ENCODE results near the gene KLHDC9. TPM values are rescaled to one million over a fixed set of nuclear protein-coding genes. Genes with fewer than 3 reads are reported as not detected.

The KLHDC9 gene
- total RNA-seq, 1 donor from 2014 or later, result 0.86 TPM

GRCh38 chr1:161074676-161075368 is 23.3 kb upstream of the KLHDC9 start:
- DNase-seq (ENCODE audit: low read depth, low spot score), result no peak

- DNase-seq (ENCODE audit: low read depth, low spot score), result no peak
These were observed 21.8 kb upstream of the KLHDC9 start for GRCh38 chr1:161076410-161076809.

- DNase-seq (ENCODE audit: low read depth, low spot score), result no peak
These were observed 20.7 kb upstream of the KLHDC9 start for GRCh38 chr1:161077426-161077825.

- no peak for DNase-seq (ENCODE audit: low read depth, low spot score)
These were observed 18.6 kb upstream of the KLHDC9 start for GRCh38 chr1:161079436-161080110.

- DNase-seq (ENCODE audit: low read depth, low spot score), result no peak
These were observed 17.4 kb upstream of the KLHDC9 start for GRCh38 chr1:161080441-161081405.

GRCh38 chr1:161081519-161081918 is 16.6 kb upstream of the KLHDC9 start:
- no peak for DNase-seq (ENCODE audit: low read depth, low spot score)

- DNase-seq (ENCODE audit: low read depth, low spot score), result no peak
These were observed 15.7 kb upstream of the KLHDC9 start for GRCh38 chr1:161082483-161082882.

- DNase-seq (ENCODE audit: low read depth, low spot score), result no peak
These were observed 15.0 kb upstream of the KLHDC9 start for GRCh38 chr1:161082996-161083747.

GRCh38 chr1:161083748-161084596 is 14.2 kb upstream of the KLHDC9 start:
- DNase-seq (ENCODE audit: low read depth, low spot score), result no peak

GRCh38 chr1:161084597-161084988 is 13.6 kb upstream of the KLHDC9 start:
- DNase-seq (ENCODE audit: low read depth, low spot score), result no peak

GRCh38 chr1:161085165-161085564 is 13.0 kb upstream of the KLHDC9 start:
- no peak for DNase-seq (ENCODE audit: low read depth, low spot score)

- no peak for DNase-seq (ENCODE audit: low read depth, low spot score)
These were observed 11.7 kb upstream of the KLHDC9 start for GRCh38 chr1:161086457-161086856.

GRCh38 chr1:161088587-161089110 is 9.5 kb upstream of the KLHDC9 start:
- DNase-seq (ENCODE audit: low read depth, low spot score), result no peak

- DNase-seq (ENCODE audit: low read depth, low spot score), result no peak
These were observed 8.8 kb upstream of the KLHDC9 start, which contains the start of gene NECTIN4 for GRCh38 chr1:161089251-161089924. NECTIN4 (minus strand) TSS chr1:161089558; CDS start chr1:161089296, 262 bp downstream.

GRCh38 chr1:161089938-161090337 is 8.2 kb upstream of the KLHDC9 start:
- no peak for DNase-seq (ENCODE audit: low read depth, low spot score)

- DNase-seq (ENCODE audit: low read depth, low spot score), result no peak
These were observed 7.5 kb upstream of the KLHDC9 start for GRCh38 chr1:161090617-161091016.

GRCh38 chr1:161091093-161091492 is 7.1 kb upstream of the KLHDC9 start:
- DNase-seq (ENCODE audit: low read depth, low spot score), result no peak

GRCh38 chr1:161091796-161092507 is 6.2 kb upstream of the KLHDC9 start:
- DNase-seq (ENCODE audit: low read depth, low spot score), result no peak

- no peak for DNase-seq (ENCODE audit: low read depth, low spot score)
These were observed 5.5 kb upstream of the KLHDC9 start for GRCh38 chr1:161092621-161093028.

Data from pulmonary artery endothelial cell (primary cell).